ENCODE results near the gene HLA-DPB1. TPM values are rescaled to one million over a fixed set of nuclear protein-coding genes. Genes with fewer than 3 reads are reported as not detected.
A peak's percentile ranks its signal among the peaks of the same experiment; 100 is the strongest.

Gene HLA-DPB1
- total RNA-seq, 1 donor from 2014 or later, result 5.5 TPM

DNA sequence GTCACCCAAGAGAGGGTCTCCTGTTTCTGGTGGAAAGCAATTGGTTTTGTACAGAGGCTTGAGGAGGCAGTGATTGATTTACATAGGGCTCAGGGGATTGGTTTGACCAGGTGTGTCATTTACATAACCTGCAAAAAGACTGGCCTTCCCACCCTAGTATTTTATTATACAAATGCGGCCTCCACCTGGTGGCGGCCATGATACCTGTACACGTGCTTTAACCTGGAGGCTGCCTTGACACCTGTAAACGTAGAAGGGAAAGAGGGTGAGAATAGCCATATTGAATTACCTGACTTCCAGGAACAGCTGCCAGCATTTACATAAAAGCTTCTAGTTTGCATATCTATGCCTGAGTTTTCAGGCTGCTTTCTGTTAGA lies 48.7 kb downstream of the HLA-DPB1 start:
- Mint-ChIP-seq H3K27me3 (ENCODE audit: unreplicated experiment) (peaks cover 79% of the 10 kb centered on the region), H3K36me3 (ENCODE audit: unreplicated experiment) (no peaks in the 10 kb centered on the region), H3K4me1 (ENCODE audit: unreplicated experiment) (no peaks in the 10 kb centered on the region), H3K9me3 (ENCODE audit: unreplicated experiment) (peaks cover 9% of the 10 kb centered on the region), H3K27ac (ENCODE audit: unreplicated experiment) (no peak overlapping the region), H3K4me3 (ENCODE audit: unreplicated experiment) (no peak overlapping the region)
- TF ChIP-seq CTCF (IDR thresholded peaks at IDR 0.05), result no peak
- DNase-seq (ENCODE audit: extremely low spot score, unreplicated experiment), result no peak

- no peak overlapping the region for H3K4me3 Mint-ChIP-seq (ENCODE audit: unreplicated experiment)
- no peak overlapping the region for H3K27ac Mint-ChIP-seq (ENCODE audit: unreplicated experiment)
- no peak for TF ChIP-seq CTCF (IDR thresholded peaks at IDR 0.05)
- peaks cover 9% of the 10 kb centered on the region for H3K9me3 Mint-ChIP-seq (ENCODE audit: unreplicated experiment)
- no peak for DNase-seq (ENCODE audit: extremely low spot score, unreplicated experiment)
- H3K36me3 Mint-ChIP-seq (ENCODE audit: unreplicated experiment), result no peaks in the 10 kb centered on the region
- no peaks in the 10 kb centered on the region for H3K4me1 Mint-ChIP-seq (ENCODE audit: unreplicated experiment)
- H3K27me3 Mint-ChIP-seq (ENCODE audit: unreplicated experiment), result peaks cover 80% of the 10 kb centered on the region
Observed at GRCh38 chr6:33124947-33125346, 49.2 kb downstream of the HLA-DPB1 start.

DNA sequence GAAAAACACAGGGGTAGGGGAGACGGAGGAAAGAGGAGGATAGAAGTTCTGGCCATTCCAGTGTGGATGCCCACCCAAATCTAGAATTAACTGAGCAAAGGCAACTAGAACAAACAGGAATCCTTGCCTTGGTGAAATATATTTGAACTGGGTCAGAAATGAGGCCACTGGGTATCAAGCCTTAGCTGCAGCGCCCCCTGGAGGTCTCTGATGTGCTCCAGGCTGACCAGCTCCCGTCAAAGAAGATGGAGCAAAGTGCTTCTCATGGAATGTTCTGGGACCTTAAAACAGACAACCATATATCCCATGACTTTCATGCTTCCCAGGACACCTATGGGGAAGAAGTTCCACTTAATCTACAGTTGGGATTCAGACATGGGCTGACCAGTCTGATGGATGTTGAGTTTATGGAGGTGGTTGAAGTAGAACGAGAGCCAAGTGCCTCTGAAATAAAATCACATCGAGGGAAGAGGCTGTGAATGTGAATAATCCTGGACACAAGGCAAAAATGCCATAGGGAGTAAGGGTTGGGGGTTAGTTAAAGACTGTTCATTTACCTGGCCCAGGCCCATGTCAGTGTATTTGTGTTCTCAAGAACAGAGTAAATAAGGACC lies 50.4 kb downstream of the HLA-DPB1 start:
- no peak for DNase-seq (ENCODE audit: extremely low spot score, unreplicated experiment)
- H3K9me3 Mint-ChIP-seq (ENCODE audit: unreplicated experiment), result peaks cover 9% of the 10 kb centered on the region

DNA sequence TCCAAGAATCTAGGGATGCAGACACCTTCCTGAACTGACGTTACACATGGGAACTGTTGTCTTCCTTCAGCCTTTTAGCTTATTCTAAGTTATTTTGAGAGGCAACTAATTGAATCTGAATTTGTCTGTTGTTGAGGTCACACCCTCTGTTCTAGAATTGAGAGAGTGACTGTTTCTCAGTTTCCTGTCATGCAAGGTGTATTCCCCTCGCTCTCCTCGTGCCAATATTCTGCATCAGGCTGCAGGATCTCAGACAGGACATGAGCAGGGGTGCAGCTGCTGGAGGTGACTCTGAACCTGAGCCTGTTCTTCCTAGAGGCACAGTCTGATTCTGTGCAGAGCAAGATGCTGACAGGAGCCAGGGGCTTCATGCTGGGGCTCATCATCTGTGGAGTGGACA lies 52.5 kb downstream of the HLA-DPB1 start:
- Mint-ChIP-seq H3K9me3 (ENCODE audit: unreplicated experiment) (peaks cover 9% of the 10 kb centered on the region), H3K27me3 (ENCODE audit: unreplicated experiment) (peaks cover 76% of the 10 kb centered on the region), H3K4me1 (ENCODE audit: unreplicated experiment) (no peaks in the 10 kb centered on the region), H3K4me3 (ENCODE audit: unreplicated experiment) (no peak overlapping the region), H3K27ac (ENCODE audit: unreplicated experiment) (no peak overlapping the region), H3K36me3 (ENCODE audit: unreplicated experiment) (no peaks in the 10 kb centered on the region)
- TF ChIP-seq CTCF (IDR thresholded peaks at IDR 0.05), result no peak
- no peak for DNase-seq (ENCODE audit: extremely low spot score, unreplicated experiment)

More for the DNA sequence above, 50.4 kb downstream of the HLA-DPB1 start:
- Mint-ChIP-seq H3K4me3 (ENCODE audit: unreplicated experiment) (no peak overlapping the region), H3K27me3 (ENCODE audit: unreplicated experiment) (peaks cover 81% of the 10 kb centered on the region), H3K36me3 (ENCODE audit: unreplicated experiment) (no peaks in the 10 kb centered on the region), H3K4me1 (ENCODE audit: unreplicated experiment) (no peaks in the 10 kb centered on the region), H3K27ac (ENCODE audit: unreplicated experiment) (no peak overlapping the region)
- TF ChIP-seq CTCF (IDR thresholded peaks at IDR 0.05), result peak; percentile 54

DNA sequence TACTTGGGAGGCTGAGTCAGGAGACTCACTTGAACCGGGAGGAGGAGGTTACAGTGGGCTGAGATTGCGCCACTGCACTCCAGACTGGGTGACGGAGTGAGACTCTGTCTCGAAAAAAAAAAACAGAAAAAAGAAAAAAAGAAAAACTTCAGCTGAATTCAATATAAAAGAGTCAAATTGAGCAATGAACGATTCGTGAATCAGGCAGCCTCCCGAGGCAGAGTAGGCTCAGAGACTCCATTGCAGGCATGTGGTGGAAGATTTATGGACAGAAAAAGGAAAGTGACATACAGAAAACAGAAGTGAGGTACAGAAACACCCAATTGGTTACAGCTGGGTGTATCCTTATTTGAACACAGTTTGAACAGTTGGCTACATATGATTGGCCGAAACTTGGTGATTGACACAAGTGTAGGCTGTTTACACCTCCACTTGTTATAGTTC lies 56.3 kb downstream of the HLA-DPB1 start:
- no peak for TF ChIP-seq CTCF (IDR thresholded peaks at IDR 0.05)
- Mint-ChIP-seq H3K9me3 (ENCODE audit: unreplicated experiment) (no peaks in the 10 kb centered on the region), H3K27me3 (ENCODE audit: unreplicated experiment) (peaks cover 79% of the 10 kb centered on the region), H3K27ac (ENCODE audit: unreplicated experiment) (no peak overlapping the region), H3K4me3 (ENCODE audit: unreplicated experiment) (no peak overlapping the region), H3K4me1 (ENCODE audit: unreplicated experiment) (no peaks in the 10 kb centered on the region), H3K36me3 (ENCODE audit: unreplicated experiment) (no peaks in the 10 kb centered on the region)
- DNase-seq (ENCODE audit: extremely low spot score, unreplicated experiment), result no peak

Data from osteocyte (in vitro differentiated cells).